Glutamatergic neuron (in vitro differentiated cells): ENCODE results near the gene R3HCC1L. TPM values are rescaled to one million over a fixed set of nuclear protein-coding genes. Genes with fewer than 3 reads are reported as not detected.

Experiments used
- DNase-seq: peaks from one replicate; pipeline ENCODE4 v3.0.0; 2022
- H3K27ac Mint-ChIP-seq: one replicate; pipeline ENCODE4 v1.8.0; 2020; ENCODE audit warnings: mild to moderate bottlenecking, mixed read lengths, inconsistent platforms; ENCODE audit not compliant: unreplicated experiment
- H3K27me3 Mint-ChIP-seq: one replicate; pipeline ENCODE4 v1.8.0; 2020; ENCODE audit warnings: mild to moderate bottlenecking, moderate library complexity, mixed read lengths, inconsistent platforms; ENCODE audit not compliant: unreplicated experiment
- H3K36me3 Mint-ChIP-seq: one replicate; pipeline ENCODE4 v1.8.0; 2020; ENCODE audit warnings: mild to moderate bottlenecking, mixed read lengths, inconsistent platforms; ENCODE audit not compliant: unreplicated experiment
- H3K4me1 Mint-ChIP-seq: one replicate; pipeline ENCODE4 v1.8.0; 2020; ENCODE audit warnings: mild to moderate bottlenecking, low read depth, mixed read lengths, inconsistent platforms; ENCODE audit not compliant: unreplicated experiment
- H3K4me3 Mint-ChIP-seq: one replicate; pipeline ENCODE4 v1.8.0; 2020; ENCODE audit warnings: mild to moderate bottlenecking, mixed read lengths, inconsistent platforms; ENCODE audit not compliant: unreplicated experiment
- H3K9me3 Mint-ChIP-seq: one replicate; pipeline ENCODE4 v1.8.0; 2020; ENCODE audit warnings: mild to moderate bottlenecking, moderate library complexity, mixed read lengths, inconsistent platforms; ENCODE audit not compliant: unreplicated experiment
- CTCF ChIP-seq: fragments of 200-600 bp; sonication (generic); IDR thresholded peaks from one replicate; pipeline ENCODE4 v1.5.0; 2021; ENCODE audit not compliant: partially characterized antibody, unreplicated experiment
- total RNA-seq: library from RNA; stranded (reverse); fragmentation: NEBNext Ultra II Directional; extraction: Animal tissue kit (Norgen Biotek cat#: 25700); gene quantifications from one replicate; pipeline ENCODE4 v1.2.1, GENCODE V29; 2021; ENCODE audit not compliant: unreplicated experiment

R3HCC1L gene
- total RNA-seq, 1 donor from 2014 or later = 13.6 TPM

GRCh38 chr10:98212196-98212595 is 77.7 kb downstream of the R3HCC1L start:
- no peak for TF ChIP-seq CTCF
- peaks cover 3% of the 10 kb centered on the region for H3K27me3 Mint-ChIP-seq

GRCh38 chr10:98213740-98214139 is 79.3 kb downstream of the R3HCC1L start:
- H3K9me3 Mint-ChIP-seq = no peaks in the 10 kb centered on the region
- TF ChIP-seq CTCF = no peak
- no peak overlapping the region for H3K4me3 Mint-ChIP-seq
- no peak for DNase-seq
- no peaks in the 10 kb centered on the region for H3K36me3 Mint-ChIP-seq
- H3K27ac Mint-ChIP-seq = no peak overlapping the region
- H3K27me3 Mint-ChIP-seq = peaks cover 3% of the 10 kb centered on the region
- H3K4me1 Mint-ChIP-seq = no peaks in the 10 kb centered on the region

More at GRCh38 chr10:98212196-98212595, 77.7 kb downstream of the R3HCC1L start:
- Mint-ChIP-seq H3K9me3 (no peaks in the 10 kb centered on the region), H3K4me1 (no peaks in the 10 kb centered on the region), H3K36me3 (no peaks in the 10 kb centered on the region), H3K4me3 (no peak overlapping the region), H3K27ac (no peak overlapping the region)
- DNase-seq = no peak

GRCh38 chr10:98215373-98215772 is 80.9 kb downstream of the R3HCC1L start:
- no peak overlapping the region for H3K4me3 Mint-ChIP-seq
- no peak for DNase-seq
- H3K4me1 Mint-ChIP-seq = no peaks in the 10 kb centered on the region
- peaks cover 3% of the 10 kb centered on the region for H3K27me3 Mint-ChIP-seq
- no peak for TF ChIP-seq CTCF
- no peak overlapping the region for H3K27ac Mint-ChIP-seq
- H3K36me3 Mint-ChIP-seq = peaks cover 11% of the 10 kb centered on the region
- H3K9me3 Mint-ChIP-seq = no peaks in the 10 kb centered on the region

GRCh38 chr10:98217801-98218200 is 83.3 kb downstream of the R3HCC1L start:
- no peak overlapping the region for H3K27ac Mint-ChIP-seq
- no peak for TF ChIP-seq CTCF
- H3K36me3 Mint-ChIP-seq = peaks cover 11% of the 10 kb centered on the region
- no peaks in the 10 kb centered on the region for H3K9me3 Mint-ChIP-seq
- H3K4me3 Mint-ChIP-seq = no peak overlapping the region
- no peak for DNase-seq
- H3K27me3 Mint-ChIP-seq = no peaks in the 10 kb centered on the region
- H3K4me1 Mint-ChIP-seq = no peaks in the 10 kb centered on the region

GRCh38 chr10:98223874-98224273 is 89.4 kb downstream of the R3HCC1L start:
- TF ChIP-seq CTCF = no peak
- Mint-ChIP-seq H3K27ac (peak overlapping the region; percentile 6), H3K27me3 (no peaks in the 10 kb centered on the region), H3K4me3 (no peak overlapping the region), H3K36me3 (peaks cover 11% of the 10 kb centered on the region), H3K9me3 (peaks cover 2% of the 10 kb centered on the region), H3K4me1 (peaks cover 6% of the 10 kb centered on the region)
- no peak for DNase-seq
